HEK293T (cell line): ENCODE measurements around the gene FHL3.
A peak's percentile ranks its signal among the peaks of the same experiment; 100 is the strongest.

Experiments used
- CTCF ChIA-PET: fragments of 350-600 bp; formaldehyde crosslinking; extraction: SDS; loops from one replicate; lab custom pipeline; 2021; ENCODE audit warnings: antibody characterized with exemption, inconsistent platforms; lab: Yijun Ruan, JAX
- POLR2A ChIA-PET: fragments of 350-600 bp; formaldehyde crosslinking; extraction: SDS; loops from one replicate; lab custom pipeline; 2020; ENCODE audit warnings: antibody characterized with exemption, inconsistent platforms; lab: Yijun Ruan, JAX
- DNase-seq: peaks from one replicate; pipeline ENCODE4 v3.0.0; 2012; ENCODE audit warnings: mixed read lengths; ENCODE audit errors: extremely low spot score
- ARNT ChIP-seq: fragments of 450-650 bp; IDR thresholded peaks from 2 replicates; pipeline ENCODE4 v1.6.1; 2017; ENCODE audit warnings: mild to moderate bottlenecking
- BHLHE40 ChIP-seq: fragments of 450-650 bp; IDR thresholded peaks from 2 replicates; pipeline ENCODE4 v1.6.1; 2016; ENCODE audit warnings: mild to moderate bottlenecking, moderate library complexity, borderline replicate concordance
- CTBP1 ChIP-seq: fragments of 450-650 bp; IDR thresholded peaks from 2 replicates; pipeline ENCODE4 v1.6.1; 2016; ENCODE audit warnings: borderline replicate concordance
- ELF4 ChIP-seq: fragments of 450-650 bp; IDR thresholded peaks from 2 replicates; pipeline ENCODE4 v1.6.1; 2017; ENCODE audit warnings: antibody characterized with exemption
- FOXA1 ChIP-seq: fragments of 450-650 bp; IDR thresholded peaks from 2 replicates; pipeline ENCODE4 v1.6.1; 2016; ENCODE audit warnings: mild to moderate bottlenecking
- FOXK2 ChIP-seq: fragments of 450-650 bp; IDR thresholded peaks from 2 replicates; pipeline ENCODE4 v1.6.1; 2016; ENCODE audit warnings: mild to moderate bottlenecking
- FOXM1 ChIP-seq: fragments of 450-650 bp; IDR thresholded peaks from 2 replicates; pipeline ENCODE4 v1.6.1; 2017; ENCODE audit warnings: mild to moderate bottlenecking, borderline replicate concordance
- HDGF ChIP-seq: fragments of 450-650 bp; IDR thresholded peaks from 2 replicates; pipeline ENCODE4 v1.6.1; 2017; ENCODE audit warnings: antibody characterized with exemption, borderline replicate concordance
- L3MBTL2 ChIP-seq: fragments of 450-650 bp; conservative IDR thresholded peaks from 2 replicates; pipeline ENCODE4 v1.6.1; 2016; ENCODE audit warnings: mild to moderate bottlenecking
- LEF1 ChIP-seq: fragments of 450-650 bp; IDR thresholded peaks from 2 replicates; pipeline ENCODE4 v1.6.1; 2017; ENCODE audit warnings: mild to moderate bottlenecking, borderline replicate concordance
- NFRKB ChIP-seq: fragments of 450-650 bp; IDR thresholded peaks from 2 replicates; pipeline ENCODE4 v1.6.1; 2016; ENCODE audit warnings: mild to moderate bottlenecking, moderate library complexity
- SP1 ChIP-seq: fragments of 450-650 bp; IDR thresholded peaks from 2 replicates; pipeline ENCODE4 v1.6.1; 2017
- SUZ12 ChIP-seq: fragments of 450-650 bp; IDR thresholded peaks from 2 replicates; pipeline ENCODE4 v1.6.1; 2016; ENCODE audit warnings: mild to moderate bottlenecking
- TARDBP ChIP-seq: fragments of 450-650 bp; IDR thresholded peaks from 2 replicates; pipeline ENCODE4 v1.6.1; 2016
- ZNF384 ChIP-seq: fragments of 450-650 bp; IDR thresholded peaks from 2 replicates; pipeline ENCODE4 v1.6.1; 2016
- TF ChIP-seq, protein P1 (sequence below): fragments of 450-650 bp; IDR thresholded peaks from 2 replicates; pipeline ENCODE4 v1.6.1; 2016

Gene FHL3

GRCh38 chr1:37995751-37996345, 9.5 kb downstream of the FHL3 start:
- CTCF ChIA-PET: no interaction called here
- TF ChIP-seq SP1 (no peak), FOXM1 (no peak), L3MBTL2 (no peak), SUZ12 (no peak), NFRKB (no peak)
- POLR2A ChIA-PET: no interaction called here
- DNase-seq: no peak

DNA sequence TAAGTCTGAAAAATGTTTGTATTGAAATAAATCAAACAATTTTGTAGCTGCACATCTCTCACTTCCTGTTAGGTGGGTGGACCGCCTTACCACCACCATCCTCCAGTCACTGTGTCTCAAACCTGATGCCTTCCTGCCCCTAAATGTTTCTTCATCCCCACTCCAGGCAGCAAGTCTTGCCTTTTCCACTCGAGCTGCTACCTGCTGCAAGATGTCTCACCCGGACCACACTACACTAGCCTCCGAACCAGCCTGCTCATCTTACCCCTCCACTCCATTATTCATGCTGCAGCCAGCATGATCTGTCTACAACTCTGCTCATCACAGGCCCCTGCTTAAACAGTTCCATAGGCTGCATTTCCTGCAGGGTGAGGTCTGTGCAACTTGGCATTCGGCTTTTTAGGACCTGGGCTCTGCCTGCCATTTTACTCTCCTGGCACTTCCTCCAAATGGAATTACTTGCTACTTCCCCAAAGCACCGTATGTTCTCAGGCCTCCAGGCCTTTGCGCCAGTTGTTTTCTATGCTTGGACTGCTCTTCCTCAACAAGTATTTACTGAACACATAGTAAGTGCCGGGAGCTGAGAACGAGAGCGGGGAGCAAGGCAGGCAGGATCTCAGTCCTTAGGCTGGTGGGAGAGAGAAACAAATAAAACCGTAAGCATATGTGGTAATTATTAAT, 10.3 kb downstream of the FHL3 start:
- TF ChIP-seq FOXA1: no peak
- TF ChIP-seq LEF1: no peak
- no peak for TF ChIP-seq FOXK2
- TF ChIP-seq HDGF: no peak
- TF ChIP-seq SUZ12: no peak
- TF ChIP-seq TARDBP: no peak
- TF ChIP-seq FOXM1: no peak
- no peak for TF ChIP-seq ARNT
- no peak for TF ChIP-seq BHLHE40
- TF ChIP-seq NFRKB: no peak
- TF ChIP-seq L3MBTL2: no peak
- ChIA-PET CTCF (no interaction called here), POLR2A (no interaction called here)
- no peak for DNase-seq

DNA sequence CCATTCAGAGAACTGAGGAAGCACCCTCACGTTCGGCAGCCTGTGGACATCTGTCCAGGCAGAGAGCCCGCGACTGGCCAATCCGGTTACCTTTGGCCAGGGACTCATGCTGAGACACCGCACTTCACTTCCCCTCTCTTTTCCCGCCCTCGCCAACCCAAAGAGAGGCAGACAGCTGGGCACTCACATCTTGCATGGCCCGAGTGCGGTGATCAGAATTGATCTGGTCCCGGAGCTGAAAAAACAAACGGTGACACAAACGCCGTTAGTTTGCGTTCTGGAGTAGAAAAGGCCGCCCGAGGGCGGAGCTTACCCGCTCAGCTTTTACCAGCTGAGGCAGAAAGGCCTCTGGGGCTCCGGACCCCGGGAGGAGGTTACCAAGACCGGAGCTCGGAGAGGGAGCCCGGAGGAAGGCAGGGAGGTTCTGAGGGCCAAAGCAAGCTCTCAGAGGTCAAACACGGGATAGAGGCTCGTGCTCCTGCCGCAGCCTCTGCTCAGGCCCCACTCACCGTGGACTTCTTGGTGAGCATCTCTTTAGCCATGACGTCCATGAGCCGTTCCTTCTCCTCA, 15.9 kb downstream of the FHL3 start:
- POLR2A ChIA-PET: interaction anchor here (1.0 to 2.8 kb wide), 6 partner anchors 11 to 75 kb away, joined by 3 to 21 read pairs (median 7); partner anchors contain the start of gene UTP11
- no peak for DNase-seq
- CTCF ChIA-PET: interaction anchor here (1.1 kb wide), 1 partner anchor 30 kb away, joined by 3 read pairs; no protein-coding TSS in a partner anchor
- TF ChIP-seq FOXA1: no peak
- TF ChIP-seq FOXK2: no peak
- TF ChIP-seq CTBP1: no peak
- no peak for TF ChIP-seq ELF4
- no peak for TF ChIP-seq HDGF
- no peak for TF ChIP-seq ZNF384

DNA sequence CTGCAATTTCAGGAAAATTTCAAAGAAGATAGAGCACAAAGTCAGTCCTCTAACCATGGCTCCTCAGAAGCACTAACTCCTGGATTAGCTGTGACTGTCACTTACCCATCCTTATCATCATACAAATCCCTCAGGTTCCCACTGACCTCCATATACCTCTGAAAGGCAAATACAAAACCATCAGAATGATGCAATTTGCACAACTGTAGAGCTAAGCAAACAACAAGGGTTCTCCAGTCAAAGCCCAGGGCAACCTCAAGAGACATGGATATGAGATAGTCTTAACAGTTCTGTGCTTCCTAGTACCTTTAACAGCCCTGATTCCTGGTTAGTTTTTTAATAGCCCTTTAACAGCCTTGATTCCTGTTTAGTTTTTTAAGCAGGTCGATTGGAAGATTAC, 17.6 kb downstream of the FHL3 start:
- POLR2A ChIA-PET: interaction anchor here (0.7 kb wide), 1 partner anchor 12 kb away, joined by 3 read pairs; no protein-coding TSS in a partner anchor
- no peak for TF ChIP-seq SUZ12
- no peak for TF ChIP-seq LEF1
- TF ChIP-seq, protein P1, sequence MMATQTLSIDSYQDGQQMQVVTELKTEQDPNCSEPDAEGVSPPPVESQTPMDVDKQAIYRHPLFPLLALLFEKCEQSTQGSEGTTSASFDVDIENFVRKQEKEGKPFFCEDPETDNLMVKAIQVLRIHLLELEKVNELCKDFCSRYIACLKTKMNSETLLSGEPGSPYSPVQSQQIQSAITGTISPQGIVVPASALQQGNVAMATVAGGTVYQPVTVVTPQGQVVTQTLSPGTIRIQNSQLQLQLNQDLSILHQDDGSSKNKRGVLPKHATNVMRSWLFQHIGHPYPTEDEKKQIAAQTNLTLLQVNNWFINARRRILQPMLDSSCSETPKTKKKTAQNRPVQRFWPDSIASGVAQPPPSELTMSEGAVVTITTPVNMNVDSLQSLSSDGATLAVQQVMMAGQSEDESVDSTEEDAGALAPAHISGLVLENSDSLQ: no peak
- no peak for TF ChIP-seq SP1
- no peak for TF ChIP-seq CTBP1
- DNase-seq: no peak
- CTCF ChIA-PET: no interaction called here

- POLR2A ChIA-PET: no interaction called here
- CTCF ChIA-PET: no interaction called here
- DNase-seq: no peak
- no peak for TF ChIP-seq FOXK2
- TF ChIP-seq SP1: no peak
- no peak for TF ChIP-seq ELF4
- TF ChIP-seq CTBP1: no peak
- TF ChIP-seq ZNF384: no peak
- TF ChIP-seq TARDBP: no peak
- TF ChIP-seq, protein P1: no peak
- no peak for TF ChIP-seq SUZ12
- no peak for TF ChIP-seq FOXM1
- no peak for TF ChIP-seq L3MBTL2
- no peak for TF ChIP-seq BHLHE40
- TF ChIP-seq ARNT: no peak
- no peak for TF ChIP-seq HDGF
- TF ChIP-seq LEF1: no peak
Observed at GRCh38 chr1:37983546-37983945, 21.8 kb downstream of the FHL3 start.

DNA sequence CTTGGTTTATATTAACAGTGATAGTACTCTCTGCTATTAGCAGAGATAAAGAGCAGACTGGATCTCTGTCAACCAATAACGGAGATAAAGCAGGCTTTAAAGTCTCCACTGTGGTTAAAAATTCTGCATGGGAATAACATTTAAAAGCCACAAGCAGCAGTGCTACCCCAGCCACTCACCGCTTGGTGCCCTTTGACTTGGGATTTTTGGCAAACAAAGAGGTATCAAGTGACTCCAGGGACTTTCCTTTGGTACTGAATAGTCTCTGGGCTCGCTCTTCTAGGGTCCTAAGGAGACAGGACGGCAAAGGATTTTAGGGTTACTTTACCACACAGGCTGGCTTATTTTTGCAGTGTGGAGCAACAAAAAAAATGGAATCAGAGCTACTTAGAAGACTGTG, 26.8 kb downstream of the FHL3 start:
- POLR2A ChIA-PET: no interaction called here
- DNase-seq: no peak
- CTCF ChIA-PET: no interaction called here
- TF ChIP-seq NFRKB (no peak), TARDBP (no peak), SP1 (no peak), FOXK2 (no peak)

DNA sequence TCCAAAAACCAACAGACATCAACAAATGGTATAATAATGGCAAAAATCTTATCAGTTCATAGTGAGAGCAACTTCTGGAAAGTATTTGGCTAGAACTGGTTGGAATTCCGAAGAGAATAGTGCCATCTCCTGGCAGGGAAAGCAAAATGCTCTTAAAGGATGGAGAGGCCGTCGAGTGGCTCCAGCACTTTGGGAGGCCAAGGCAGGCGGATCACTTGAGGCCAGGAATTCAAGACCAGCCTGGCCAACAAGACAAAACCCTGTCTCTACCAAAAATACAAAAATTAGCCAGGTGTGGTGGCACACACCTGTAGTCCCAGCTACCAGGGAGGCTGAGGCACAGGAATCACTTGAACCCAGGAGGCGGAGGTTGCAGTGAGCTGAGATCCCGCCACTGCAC, 30.2 kb downstream of the FHL3 start:
- peak; percentile 48 for DNase-seq
- ChIA-PET CTCF (interaction anchor here (0.7 to 1.7 kb wide), 2 partner anchors 28 to 69 kb away, joined by 4 to 6 read pairs; partner anchors contain the start of gene INPP5B), POLR2A (interaction anchor here (1.0 kb wide), 1 partner anchor 12 kb away, joined by 3 read pairs; no protein-coding TSS in a partner anchor)
